Ammon's horn (tissue), 1 donor: ENCODE data around the gene TEX9.
"Not testable (repeated sequence)": the region's sequence is repeated elsewhere in the genome, so short reads cannot be mapped to it uniquely, and the experiment has no call there.

Source experiments
- DNase-seq: peaks from one replicate; pipeline ENCODE4 v3.0.0-alpha.2; 2016; ENCODE audit warnings: low spot score

Gene TEX9

GRCh38 chr15:56365075-56365711, at the start of gene TEX9:
TEX9 (plus strand) TSS chr15:56365426; CDS start chr15:56365451, 25 bp downstream.
- peak; percentile 88 for DNase-seq

- not testable (repeated sequence) for DNase-seq
Observed at GRCh38 chr15:56316561-56316960, 48.7 kb upstream of the TEX9 start.

GRCh38 chr15:56320316-56320715, 44.9 kb upstream of the TEX9 start:
- DNase-seq: no peak

GRCh38 chr15:56320861-56321260, 44.4 kb upstream of the TEX9 start:
- DNase-seq: no peak

DNA sequence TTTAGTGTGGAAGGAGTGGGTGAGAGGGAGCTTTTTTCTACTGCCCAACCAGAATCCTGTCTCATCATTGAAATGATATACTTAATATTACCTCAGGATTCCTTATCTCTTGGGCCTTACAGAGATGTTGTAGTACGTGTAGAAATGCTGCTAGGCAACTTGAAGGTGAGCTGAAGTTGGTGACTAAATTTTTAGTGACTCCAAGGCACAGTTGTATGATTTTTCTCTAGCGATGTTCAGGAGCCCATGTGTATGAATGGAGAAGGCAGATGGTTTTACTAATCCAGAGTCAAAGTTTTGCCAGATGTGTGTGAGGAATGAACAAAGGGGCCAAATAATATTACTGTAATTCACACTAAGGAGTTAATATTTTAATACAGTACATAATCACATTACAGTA, 42.8 kb upstream of the TEX9 start:
- DNase-seq: no peak

DNA sequence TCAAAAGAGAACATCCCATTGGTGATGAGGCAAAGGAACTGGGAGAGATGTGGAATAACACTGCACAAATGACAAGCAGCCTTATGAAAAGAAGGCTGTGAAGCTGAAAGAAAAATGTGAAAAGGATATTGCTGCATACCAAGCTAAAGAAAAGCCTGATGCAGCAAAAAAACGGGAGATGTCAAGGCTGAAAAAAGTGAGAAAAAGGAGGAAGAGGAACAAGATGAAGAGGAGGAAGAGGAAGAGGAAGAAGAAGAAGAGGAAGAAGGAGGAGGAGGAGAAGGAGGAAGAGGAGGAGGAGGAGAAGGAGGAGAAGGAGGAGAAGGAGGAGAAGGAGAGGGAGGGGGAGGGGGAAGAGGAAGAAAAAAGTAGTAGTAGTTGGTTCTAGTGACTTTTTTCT, 41.8 kb upstream of the TEX9 start:
- DNase-seq: no peak

GRCh38 chr15:56325186-56325585, 40.0 kb upstream of the TEX9 start:
- no peak for DNase-seq

DNA sequence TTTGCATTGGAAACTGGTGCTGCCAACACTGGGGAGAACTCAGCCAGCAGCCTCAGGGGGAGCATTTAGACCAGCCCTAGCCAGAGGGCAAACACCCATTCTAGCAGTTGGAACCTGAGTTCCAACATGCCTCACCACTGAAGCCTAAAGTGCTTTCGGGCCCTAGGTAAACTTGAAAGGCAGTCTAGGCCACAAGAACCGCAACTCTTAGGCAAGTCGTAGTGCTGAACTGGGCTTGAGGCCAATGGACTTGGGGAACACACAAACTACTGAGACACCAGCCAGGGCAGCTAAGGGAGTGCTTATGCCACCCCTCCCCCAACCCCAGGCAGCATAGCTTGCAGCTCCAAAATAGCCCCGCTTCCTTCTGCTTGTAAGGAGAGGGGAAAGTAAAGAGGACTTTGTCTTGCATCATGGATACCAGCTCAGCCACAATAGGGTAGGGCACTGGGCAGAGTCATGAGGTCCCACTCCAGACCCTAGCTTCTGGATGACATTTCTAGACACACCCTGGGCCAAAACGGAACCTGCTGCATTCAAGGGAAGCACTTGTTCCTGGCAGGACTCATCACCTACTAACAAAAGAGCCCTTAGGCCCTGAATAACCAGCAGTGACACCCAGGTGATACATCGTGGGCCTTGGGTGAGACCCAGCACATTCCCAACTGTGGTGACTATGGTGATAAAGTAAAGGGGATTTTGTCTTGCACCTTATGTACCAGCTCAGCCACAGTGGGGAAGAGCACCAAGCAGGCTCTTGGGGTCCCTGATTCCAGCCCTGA, 37.3 kb upstream of the TEX9 start:
- no peak for DNase-seq

DNA sequence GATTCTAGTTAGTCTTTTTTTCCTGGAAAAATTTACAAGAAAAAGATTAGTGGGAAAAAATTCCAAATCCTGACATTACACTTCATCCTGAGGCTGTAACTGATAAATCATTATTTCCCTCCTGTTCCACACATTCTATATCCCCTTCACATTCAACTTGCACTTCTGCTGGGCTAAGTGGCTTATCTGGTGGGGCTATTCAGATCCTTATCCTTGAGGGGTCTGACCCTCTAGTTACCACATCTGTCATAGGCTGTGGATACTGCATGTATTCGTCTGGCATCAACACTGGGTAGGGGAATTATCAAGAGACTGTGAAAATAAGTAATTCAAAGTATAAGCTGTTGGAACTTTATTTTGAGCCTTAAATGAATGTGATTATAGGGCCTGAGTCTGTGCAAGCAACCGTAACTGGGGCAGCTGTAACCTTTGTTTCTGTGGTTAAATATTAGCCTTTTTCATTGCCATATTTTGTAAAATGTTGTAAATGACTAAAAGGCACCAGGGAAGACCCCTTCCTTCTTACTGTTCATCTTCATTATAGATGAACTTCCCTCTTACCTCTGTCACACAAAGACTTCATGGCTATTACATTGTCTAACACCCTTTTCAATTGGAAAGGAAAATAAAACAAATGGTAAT, 28.0 kb upstream of the TEX9 start:
- DNase-seq: no peak

DNA sequence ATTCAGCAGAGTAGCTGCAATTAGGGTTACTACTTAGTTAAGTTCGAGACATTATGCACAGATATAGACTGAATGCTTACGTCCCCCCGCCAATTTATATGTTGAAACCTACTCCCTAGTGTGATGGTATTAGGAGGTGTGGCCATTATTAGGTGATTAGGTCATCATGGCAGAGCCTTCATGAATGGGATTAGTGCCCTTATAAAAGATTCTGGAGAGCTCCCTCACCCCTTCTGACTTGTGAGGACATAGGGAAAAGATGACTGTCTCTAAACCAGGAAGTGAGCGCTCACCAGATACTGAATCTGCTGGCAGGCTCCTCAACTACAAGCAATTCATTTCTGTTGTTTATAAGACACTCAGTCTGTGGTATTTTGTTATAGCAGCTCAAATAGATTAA, 25.6 kb upstream of the TEX9 start:
- DNase-seq: no peak

- DNase-seq: no peak
Observed at GRCh38 chr15:56341201-56341600, 24.0 kb upstream of the TEX9 start.

- DNase-seq: no peak
Observed at GRCh38 chr15:56342653-56343052, 22.6 kb upstream of the TEX9 start.

- no peak for DNase-seq
Observed at GRCh38 chr15:56343879-56344278, 21.3 kb upstream of the TEX9 start.

DNA sequence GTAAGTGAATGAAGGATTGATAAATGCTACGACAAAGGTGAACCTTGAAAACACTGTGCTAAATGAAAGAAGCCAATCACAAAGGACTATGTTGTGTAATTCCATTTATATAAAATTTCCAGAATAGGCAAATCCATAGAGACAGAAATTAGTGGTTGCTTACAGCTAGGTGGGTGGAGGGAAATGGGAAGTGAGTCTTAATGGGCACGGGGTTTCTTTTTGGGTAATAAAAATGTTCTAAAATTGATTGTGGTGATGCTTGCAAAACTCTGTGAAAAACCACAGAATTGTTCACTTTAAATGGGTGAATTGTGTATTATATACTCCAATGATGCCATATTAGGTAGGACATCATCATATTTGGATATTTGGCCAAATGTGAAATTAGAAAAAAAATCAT, 20.9 kb upstream of the TEX9 start:
- no peak for DNase-seq

- no peak for DNase-seq
Observed at GRCh38 chr15:56346414-56346813, 18.8 kb upstream of the TEX9 start.

DNA sequence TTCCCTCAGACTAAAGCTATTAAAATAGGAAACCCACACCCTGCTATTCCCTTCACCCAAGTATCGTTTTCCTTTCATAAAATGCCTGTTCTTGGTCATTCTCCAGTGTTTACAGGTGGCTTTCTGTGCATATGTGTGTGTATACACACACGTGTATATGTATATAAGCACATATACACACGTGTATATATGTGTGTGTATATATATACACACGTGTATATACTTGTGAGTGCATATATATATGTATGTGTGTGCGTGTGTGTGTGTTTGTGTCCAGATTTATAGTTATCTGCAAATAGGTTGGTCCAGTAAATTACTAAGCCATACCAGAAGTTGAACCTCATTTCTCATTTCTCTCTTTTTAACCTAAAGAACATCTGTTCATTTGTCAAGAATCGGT, 15.7 kb upstream of the TEX9 start:
- DNase-seq: no peak

- no peak for DNase-seq
Observed at GRCh38 chr15:56351353-56351752, 13.9 kb upstream of the TEX9 start.

GRCh38 chr15:56351957-56352506, 13.2 kb upstream of the TEX9 start:
- no peak for DNase-seq

DNA sequence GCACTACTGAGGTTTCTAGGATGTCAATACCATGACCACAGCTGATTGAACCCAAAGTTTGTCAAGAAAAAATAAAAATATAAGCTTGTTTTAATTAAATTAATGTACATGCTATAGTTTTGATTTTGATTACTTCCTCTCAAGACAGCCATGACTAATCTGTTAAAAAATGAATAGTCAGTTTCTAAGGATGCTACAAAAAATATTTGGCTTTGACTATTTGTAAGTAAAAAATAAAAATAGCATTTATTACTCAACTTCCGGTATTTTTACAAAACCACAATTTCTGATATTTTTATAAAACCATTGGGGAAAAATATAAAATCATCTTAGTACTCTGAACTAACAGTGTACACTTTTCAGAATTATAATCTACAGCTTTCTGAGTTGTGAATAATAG, 12.1 kb upstream of the TEX9 start:
- DNase-seq: no peak

DNA sequence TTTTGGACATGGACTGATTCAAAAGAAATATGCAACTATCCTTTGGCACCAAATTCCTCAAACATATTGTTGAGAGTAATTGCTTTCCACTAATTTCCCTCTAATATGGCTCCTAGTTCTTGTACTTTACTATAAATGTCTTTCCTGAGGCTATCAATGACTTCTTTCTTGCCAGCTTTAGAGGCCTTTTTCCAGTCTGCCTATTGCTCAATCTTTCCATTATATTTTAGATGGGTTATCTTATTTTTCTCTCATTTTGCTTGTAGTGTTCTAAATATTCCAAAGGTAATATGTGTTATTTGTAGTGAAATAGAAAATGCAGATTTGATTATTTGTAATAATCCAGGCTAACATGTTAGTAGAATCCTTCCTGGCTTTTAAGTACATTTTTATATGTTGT, 11.5 kb upstream of the TEX9 start:
- DNase-seq: no peak

DNA sequence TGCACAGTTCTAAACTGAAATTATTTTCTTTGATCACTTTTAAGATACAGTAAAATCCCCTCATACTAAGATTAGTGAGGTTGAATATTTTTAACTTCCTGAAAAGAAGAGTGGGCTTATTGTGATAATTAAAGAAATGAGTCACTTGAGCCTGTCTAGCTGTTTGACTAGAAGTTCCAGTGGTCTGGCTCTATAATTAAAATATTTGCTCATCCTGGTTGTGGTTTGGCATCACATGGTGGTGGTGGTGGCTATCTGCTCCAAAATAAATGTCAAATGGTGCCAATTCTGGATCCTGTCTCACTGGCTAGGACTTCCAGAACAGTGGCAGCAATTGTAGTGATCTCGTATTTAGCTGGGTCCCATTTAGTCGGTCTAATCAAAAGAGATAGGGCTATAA, 8.6 kb upstream of the TEX9 start:
- no peak for DNase-seq

DNA sequence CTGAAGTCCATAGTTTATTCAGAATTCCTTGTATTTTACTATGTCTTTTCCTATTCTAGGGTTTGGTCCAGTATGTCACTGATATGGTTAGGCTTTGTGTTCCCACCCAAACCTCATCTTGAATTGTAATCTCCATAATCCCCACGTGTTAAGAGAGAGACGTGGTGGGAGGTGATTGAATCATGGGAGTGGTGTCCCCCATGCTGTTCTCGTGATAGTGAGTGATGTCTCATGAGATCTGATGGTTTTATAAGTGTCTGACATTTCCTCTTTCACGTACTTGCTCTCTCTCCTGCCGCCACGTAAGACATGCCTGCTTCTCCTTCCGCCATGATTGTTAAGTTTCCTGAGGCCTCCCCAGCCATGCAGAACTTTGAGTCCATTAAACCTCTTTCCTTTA, 6.6 kb upstream of the TEX9 start:
- no peak for DNase-seq

DNA sequence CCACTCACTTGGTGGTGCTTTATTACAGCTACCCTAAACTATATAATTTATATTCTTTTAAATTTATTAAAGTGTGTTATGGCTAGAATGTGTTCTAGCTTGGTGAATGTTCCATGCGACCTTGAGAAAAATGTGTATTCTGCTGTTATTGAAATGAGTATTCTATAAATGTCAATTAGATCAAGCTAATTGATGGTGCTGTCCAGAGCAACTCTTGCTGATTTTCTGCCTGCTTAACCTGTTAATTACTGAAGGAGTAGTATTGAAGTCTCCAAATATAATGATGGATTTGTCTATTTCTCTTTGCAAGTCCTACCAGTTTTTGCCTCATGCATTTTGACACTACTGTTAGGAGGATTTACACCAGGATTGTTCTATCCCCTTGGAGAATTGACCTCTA, 3.2 kb upstream of the TEX9 start:
- DNase-seq: no peak
